DMS79 treated with DMSO at 0.1 percent for 48 hours (cell line): ENCODE data around the gene MSL1.

Source experiments
- DNase-seq: peaks from one replicate; lab custom pipeline; 2025; lab: John Stamatoyannopoulos, UW

Gene MSL1

DNA sequence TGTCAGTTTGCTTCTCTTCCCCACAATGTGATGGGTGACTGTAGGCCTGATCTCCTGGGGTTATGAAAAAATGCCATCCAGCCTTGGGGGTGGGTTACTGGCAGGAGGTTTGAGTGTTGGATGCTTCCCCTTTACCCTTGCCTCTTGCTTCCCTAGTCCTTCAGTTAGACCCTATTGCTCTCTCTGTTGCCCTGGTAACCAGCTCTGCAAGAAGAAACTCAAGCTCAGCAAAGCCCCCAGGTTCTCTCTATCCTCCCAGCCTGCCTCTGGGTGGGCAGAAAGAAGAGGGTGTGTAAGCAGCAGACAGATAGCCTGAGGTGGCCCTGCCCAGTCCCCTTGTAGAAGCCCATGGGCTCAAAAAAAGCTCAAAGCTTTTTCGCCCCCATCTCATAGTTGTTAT lies 52.7 kb downstream of the MSL1 start:
- DNase-seq = no peak

DNA sequence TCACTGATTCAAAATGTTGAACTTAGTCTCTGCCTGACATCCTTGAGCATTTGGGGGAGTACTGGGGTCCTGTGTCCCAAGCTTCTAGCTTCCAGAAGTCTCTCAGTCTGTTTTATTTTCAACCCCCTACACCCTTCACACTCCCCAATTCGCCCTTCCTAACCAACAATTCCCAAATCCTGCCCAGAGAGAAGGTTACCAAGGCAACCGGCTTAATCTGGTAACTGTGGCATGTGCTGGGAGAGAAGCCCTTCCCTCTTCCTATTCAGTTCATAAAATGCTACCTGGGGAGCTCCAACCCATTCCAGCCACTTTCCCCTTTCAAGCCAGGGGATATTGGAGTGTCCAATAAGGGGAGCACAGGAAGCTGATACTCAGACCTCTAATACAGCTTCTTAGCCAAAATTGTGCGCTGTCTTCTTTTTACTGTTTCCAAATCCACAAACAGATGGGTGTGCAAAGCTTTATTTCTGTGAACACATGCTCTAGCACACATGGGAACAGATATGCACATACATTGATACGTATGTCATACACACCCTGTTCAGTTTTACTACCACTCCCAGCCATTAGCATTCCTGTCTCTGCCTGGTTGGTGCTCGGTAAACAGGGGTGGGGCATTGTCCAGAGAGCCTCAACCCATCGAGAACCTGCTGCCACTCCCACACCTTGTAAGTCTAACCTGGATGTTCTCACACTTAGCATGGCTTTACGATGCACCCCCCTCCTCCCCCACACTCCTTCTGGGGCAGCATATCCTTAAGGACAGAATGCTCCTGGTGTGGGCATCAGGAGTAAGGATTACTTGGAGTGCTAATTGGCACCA lies 54.4 kb downstream of the MSL1 start:
- DNase-seq = peak; percentile 74

DNA sequence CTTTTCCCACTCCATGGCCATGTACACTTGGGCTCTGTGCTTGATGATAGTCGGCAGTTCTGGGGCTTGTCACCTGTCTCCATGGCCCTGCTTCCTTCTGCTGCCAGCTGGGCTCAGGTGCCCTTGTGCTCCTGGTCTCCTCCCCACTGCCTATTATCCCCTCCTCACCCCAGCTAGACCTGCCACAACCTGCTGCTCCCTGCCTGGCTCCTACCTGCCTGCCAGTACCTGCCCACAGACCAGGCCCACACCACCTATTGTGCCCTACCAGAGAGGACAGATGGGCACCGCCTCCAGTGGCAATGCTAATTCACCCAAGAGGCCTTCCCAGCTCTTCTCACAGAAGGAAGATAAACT lies 55.0 kb downstream of the MSL1 start:
- DNase-seq = peak; percentile 78

DNA sequence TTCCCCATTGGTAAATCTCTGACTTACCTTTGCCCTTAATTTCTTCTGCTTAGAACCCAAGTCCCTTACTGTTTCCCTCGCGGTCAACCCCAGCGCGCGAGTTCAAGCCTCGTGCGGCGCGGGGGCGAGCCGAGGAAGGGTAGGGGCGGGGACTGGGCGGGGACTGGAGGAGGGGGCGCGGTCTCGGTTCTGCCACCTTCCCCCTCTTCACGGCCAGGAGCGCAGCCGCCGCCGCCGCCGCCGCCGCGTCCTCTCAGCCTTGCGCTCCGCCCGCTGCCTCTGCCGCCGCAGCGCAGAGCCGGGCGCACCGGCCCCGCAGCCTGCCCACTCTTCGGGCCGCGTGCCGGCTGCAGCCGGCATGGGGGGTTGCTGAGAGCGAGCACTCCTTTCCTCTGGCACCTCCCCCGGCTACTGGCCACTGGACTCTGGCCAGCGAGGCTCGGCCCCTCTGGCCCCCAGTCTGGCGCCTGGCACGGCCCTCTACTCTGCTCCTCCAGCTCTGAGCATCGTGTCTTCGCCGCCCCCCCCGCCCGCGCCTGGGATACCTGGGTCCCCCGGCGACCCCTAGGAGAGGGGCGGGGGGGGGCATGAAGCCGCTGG lies 55.6 kb downstream of the MSL1 start, which contains the start of gene RAPGEFL1:
Gene RAPGEFL1 (plus strand): TSS at position 196 of the 600 bp plus-strand sequence. CDS start 392 bp downstream, at position 588.
- DNase-seq = peak; percentile 53

DNA sequence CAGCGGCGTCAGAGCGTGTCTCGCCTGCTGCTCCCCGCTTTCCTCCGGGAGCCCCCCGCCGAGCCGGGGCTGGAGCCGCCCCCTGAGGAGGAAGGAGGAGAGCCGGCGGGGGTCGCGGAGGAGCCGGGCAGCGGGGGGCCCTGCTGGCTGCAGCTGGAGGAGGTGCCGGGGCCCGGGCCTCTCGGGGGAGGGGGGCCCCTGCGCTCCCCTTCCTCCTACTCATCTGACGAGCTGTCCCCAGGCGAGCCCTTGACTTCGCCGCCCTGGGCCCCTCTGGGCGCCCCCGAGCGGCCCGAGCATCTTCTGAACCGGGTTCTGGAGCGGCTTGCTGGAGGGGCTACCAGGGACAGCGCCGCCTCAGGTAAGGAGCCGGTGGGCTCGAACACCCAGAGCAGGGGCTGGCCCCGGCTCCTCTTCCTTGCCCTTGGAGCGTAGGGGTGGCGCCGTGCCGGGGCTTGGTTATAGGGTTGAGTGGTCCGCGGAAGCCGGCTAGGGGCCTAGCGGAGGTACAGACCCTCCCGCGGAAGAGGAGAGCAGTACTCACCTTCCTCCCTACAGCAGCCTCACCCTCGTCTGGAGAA lies 56.3 kb downstream of the MSL1 start:
- no peak for DNase-seq

DNA sequence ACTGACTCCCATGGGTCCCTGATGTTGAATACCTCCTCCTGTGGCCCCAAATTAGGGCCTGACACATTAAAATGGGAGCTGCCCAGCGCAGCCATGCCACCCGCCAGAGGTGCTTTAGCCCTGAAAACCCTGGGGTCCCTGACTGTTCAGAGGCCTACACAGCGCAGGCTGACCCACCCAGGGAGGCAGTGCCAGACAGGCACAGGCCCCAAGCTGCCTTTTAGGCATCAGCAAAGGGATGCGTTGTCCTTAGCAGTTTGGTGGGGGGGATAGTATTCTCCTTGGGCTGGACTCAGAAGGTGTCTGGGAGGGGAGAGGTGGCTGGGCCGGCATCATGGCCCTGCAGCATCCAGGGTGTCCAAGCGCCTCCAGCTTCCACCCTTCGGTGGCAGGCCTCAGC lies 56.9 kb downstream of the MSL1 start:
- DNase-seq = no peak

DNA sequence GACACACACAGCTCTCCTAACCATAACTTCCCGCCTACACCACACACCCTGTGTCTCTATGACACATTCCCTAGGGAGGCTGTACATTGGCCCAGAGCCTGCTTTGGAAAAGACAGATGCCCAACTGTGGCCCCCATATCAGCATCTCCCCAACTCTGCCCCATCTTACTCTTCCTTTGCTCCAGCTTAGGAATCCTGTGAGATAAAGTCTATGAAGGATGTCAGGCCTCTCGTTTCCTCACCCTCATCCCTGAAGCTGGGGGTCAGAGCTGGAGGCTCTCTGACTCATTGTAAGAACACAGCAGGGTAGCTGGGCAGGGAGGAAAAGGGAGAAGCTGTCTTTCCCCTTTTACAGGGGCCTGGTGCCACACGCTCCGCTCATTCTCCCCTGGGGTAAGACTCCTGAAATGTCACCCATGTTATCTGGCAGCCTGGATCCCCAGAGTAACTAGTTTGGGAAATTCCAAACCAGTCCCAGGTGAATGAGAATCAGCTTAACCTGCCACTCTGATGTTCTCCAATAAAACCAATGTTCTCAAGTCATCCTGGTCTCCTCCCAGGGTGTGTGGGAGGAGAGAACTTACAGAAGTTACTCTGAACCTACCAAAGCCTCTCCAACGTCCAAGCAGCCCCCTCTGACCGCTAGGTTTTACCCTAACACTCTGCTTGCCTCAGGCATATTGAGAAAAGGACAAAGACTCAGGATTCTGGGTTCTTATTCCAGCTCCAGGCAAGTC lies 58.3 kb downstream of the MSL1 start:
- no peak for DNase-seq

DNA sequence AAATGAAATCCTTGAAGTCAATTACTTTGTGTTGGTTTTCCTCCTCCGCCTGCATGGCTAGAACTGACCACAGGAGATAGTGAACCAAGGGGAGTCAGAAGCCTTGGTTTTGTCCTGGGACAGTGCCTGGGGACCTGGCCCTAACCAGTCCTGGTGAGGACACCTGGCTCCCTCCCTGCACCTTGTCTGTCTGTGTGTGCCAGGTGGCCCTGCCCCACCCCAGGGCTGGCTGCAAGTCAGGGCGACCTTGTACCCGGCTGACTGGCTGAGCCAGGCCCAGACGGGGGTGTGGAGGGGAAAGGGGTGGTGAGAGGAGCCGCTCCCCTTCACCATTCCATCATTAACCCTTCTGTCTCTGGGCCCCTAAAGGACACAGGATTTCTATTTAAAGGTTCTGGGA lies 58.9 kb downstream of the MSL1 start:
- DNase-seq = no peak

DNA sequence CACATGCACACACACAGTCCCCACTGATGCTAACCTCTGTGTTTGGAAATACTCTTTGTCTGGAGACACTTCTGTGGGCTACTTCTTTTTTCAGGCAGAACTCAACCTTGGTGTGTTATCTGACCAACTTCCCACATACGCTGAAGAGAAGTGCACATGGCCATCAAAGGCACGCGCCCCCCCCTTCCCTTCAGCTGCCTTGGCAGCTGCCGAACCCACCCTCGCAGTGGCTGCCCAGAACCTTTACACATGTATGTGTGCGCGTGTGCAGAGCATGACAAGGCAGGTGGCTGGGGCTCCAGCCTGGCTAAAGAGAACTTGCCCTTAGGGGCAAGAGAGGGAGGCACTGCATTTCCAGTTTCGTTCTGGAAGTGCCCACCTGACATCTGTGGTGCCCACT lies 59.4 kb downstream of the MSL1 start:
- no peak for DNase-seq

DNA sequence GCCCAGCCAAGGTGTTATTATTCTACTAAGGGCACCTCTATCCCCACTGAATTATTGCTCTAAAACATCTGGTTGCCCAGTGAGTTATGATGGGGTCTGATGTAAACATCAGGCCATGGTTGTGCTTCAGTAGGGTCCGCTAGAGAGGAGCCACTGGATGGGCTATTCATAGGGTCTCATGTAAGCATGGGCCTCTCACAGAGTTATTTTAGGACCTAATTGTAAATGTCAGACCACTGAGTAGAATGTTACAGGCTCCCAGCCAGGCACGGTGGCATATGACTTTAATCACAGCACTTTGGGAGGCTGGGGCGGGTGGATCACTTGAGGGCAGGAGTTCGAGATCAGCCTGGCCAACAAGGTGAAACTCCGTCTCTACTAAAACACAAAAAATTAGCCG lies 60.8 kb downstream of the MSL1 start:
- DNase-seq = no peak
